H9 (cell line): Measurements from ENCODE around the gene ODC1. TPM values are rescaled to one million over a fixed set of nuclear protein-coding genes. Genes with fewer than 3 reads are reported as not detected.
A peak's percentile ranks its signal among the peaks of the same experiment; 100 is the strongest.

ENCODE experiments used
- DNase-seq: peaks from one replicate; pipeline ENCODE4 v3.0.0-alpha.2; 2017
- H2AFZ ChIP-seq: one replicate; pipeline ENCODE4 v1.6.1; 2013; ENCODE audit warnings: mild to moderate bottlenecking, low read length, control low read depth, moderate library complexity
- H2AK5ac ChIP-seq: 2 replicates; pipeline ENCODE4 v1.6.1; 2013; ENCODE audit warnings: low read length, control low read depth, mixed read lengths; ENCODE audit not compliant: insufficient read length
- H2BK120ac ChIP-seq: one replicate; pipeline ENCODE4 v1.6.1; 2013; ENCODE audit warnings: low read depth, mild to moderate bottlenecking, low read length, control low read depth, inconsistent platforms; ENCODE audit not compliant: poor library complexity, severe bottlenecking
- H2BK12ac ChIP-seq: 2 replicates; pipeline ENCODE4 v1.6.1; 2013; ENCODE audit warnings: low read length, control low read depth, mixed read lengths, low read depth; ENCODE audit not compliant: insufficient read length
- H2BK15ac ChIP-seq: 2 replicates; pipeline ENCODE4 v1.6.1; 2013; ENCODE audit warnings: low read depth, low read length, control low read depth
- H2BK20ac ChIP-seq: one replicate; pipeline ENCODE4 v1.6.1; 2013; ENCODE audit warnings: low read depth, mild to moderate bottlenecking, low read length, control low read depth, inconsistent platforms; ENCODE audit not compliant: poor library complexity, severe bottlenecking
- H2BK5ac ChIP-seq: 2 replicates; pipeline ENCODE4 v1.6.1; 2013; ENCODE audit warnings: low read length, control low read depth, mixed read lengths; ENCODE audit not compliant: insufficient read length
- H3K14ac ChIP-seq: 2 replicates; pipeline ENCODE4 v1.6.1; 2013; ENCODE audit warnings: low read length, control low read depth; ENCODE audit not compliant: insufficient read depth
- H3K18ac ChIP-seq: 2 replicates; pipeline ENCODE4 v1.6.1; 2013; ENCODE audit warnings: low read depth, mild to moderate bottlenecking, mixed read lengths, low read length, control low read depth; ENCODE audit not compliant: insufficient read length
- H3K23ac ChIP-seq: 2 replicates; pipeline ENCODE4 v1.6.1; 2013; ENCODE audit warnings: low read length, control low read depth, mixed read lengths, low read depth; ENCODE audit not compliant: insufficient read length
- H3K23me2 ChIP-seq: 2 replicates; pipeline ENCODE4 v1.6.1; 2013; ENCODE audit warnings: low read depth, mild to moderate bottlenecking, mixed read lengths, low read length, control low read depth; ENCODE audit not compliant: insufficient read length, poor library complexity, severe bottlenecking
- H3K27ac ChIP-seq: 2 replicates; pipeline ENCODE4 v1.5.1; 2013; ENCODE audit warnings: low read length, control low read depth, mixed read lengths, low read depth; ENCODE audit not compliant: insufficient read length
- H3K27me3 ChIP-seq: 2 replicates; pipeline ENCODE4 v1.6.1; 2013; ENCODE audit warnings: low read length, control low read depth, inconsistent platforms; ENCODE audit not compliant: insufficient read depth
- H3K4ac ChIP-seq: 2 replicates; pipeline ENCODE4 v1.6.1; 2013; ENCODE audit warnings: low read depth, mild to moderate bottlenecking, control low read depth, inconsistent platforms, low read length, moderate library complexity
- H3K4me1 ChIP-seq: 2 replicates; pipeline ENCODE4 v1.6.1; 2013; ENCODE audit warnings: low read length, control low read depth, inconsistent platforms; ENCODE audit not compliant: insufficient read depth
- H3K4me2 ChIP-seq: 2 replicates; pipeline ENCODE4 v1.6.1; 2013; ENCODE audit warnings: low read length, control low read depth, mixed read lengths; ENCODE audit not compliant: insufficient read length, insufficient read depth
- H3K56ac ChIP-seq: 2 replicates; pipeline ENCODE4 v1.6.1; 2013; ENCODE audit warnings: low read depth, mild to moderate bottlenecking, mixed read lengths, low read length, control low read depth; ENCODE audit not compliant: insufficient read length
- H3K79me1 ChIP-seq: 2 replicates; pipeline ENCODE4 v1.6.1; 2013; ENCODE audit warnings: low read depth, mild to moderate bottlenecking, moderate library complexity, low read length, control low read depth, inconsistent platforms; ENCODE audit not compliant: insufficient read depth, poor library complexity, severe bottlenecking
- H3K79me2 ChIP-seq: 2 replicates; pipeline ENCODE4 v1.6.1; 2013; ENCODE audit warnings: low read length, control low read depth, inconsistent platforms; ENCODE audit not compliant: insufficient read depth
- H3K9ac ChIP-seq: 2 replicates; pipeline ENCODE4 v1.6.1; 2013; ENCODE audit warnings: low read length, control low read depth, mixed read lengths; ENCODE audit not compliant: insufficient read length; ENCODE audit errors: extremely low read depth
- H3K9me3 ChIP-seq: one replicate; pipeline ENCODE4 v1.6.1; 2013; ENCODE audit warnings: low read depth, low read length, inconsistent platforms; ENCODE audit not compliant: control insufficient read depth
- H3T11ph ChIP-seq: one replicate; pipeline ENCODE4 v1.6.1; 2013; ENCODE audit warnings: mild to moderate bottlenecking, low read length, control low read depth, inconsistent platforms
- H4K20me1 ChIP-seq: one replicate; pipeline ENCODE4 v1.6.1; 2013; ENCODE audit not compliant: control insufficient read depth, insufficient read length, insufficient read depth
- H4K5ac ChIP-seq: 2 replicates; pipeline ENCODE4 v1.6.1; 2013; ENCODE audit warnings: low read depth, mild to moderate bottlenecking, mixed read lengths, low read length, control low read depth; ENCODE audit not compliant: insufficient read length
- H4K8ac ChIP-seq: replicated peaks from 2 replicates; pipeline ENCODE4 v1.6.1; 2013; ENCODE audit warnings: low read length, control low read depth, mixed read lengths, low read depth; ENCODE audit not compliant: insufficient read length
- H4K91ac ChIP-seq: 2 replicates; pipeline ENCODE4 v1.6.1; 2013; ENCODE audit warnings: low read depth, mild to moderate bottlenecking, moderate library complexity, mixed read lengths, low read length, control low read depth; ENCODE audit not compliant: insufficient read length
- H3K27ac Mint-ChIP-seq, 3 experiments: 2 replicates in 2 of 3; 3 replicates in 1 of 3; pipeline ENCODE4 v1.8.0; 2020 to 2021; ENCODE audit warnings: mixed read lengths in 3 of 3, mild to moderate bottlenecking in 1 of 3, moderate library complexity in 1 of 3
- H3K27me3 Mint-ChIP-seq: 2 replicates; pipeline ENCODE4 v1.8.0; 2021; ENCODE audit warnings: low read depth, mild to moderate bottlenecking, moderate library complexity, mixed read lengths
- H3K36me3 Mint-ChIP-seq, 3 experiments: 2 replicates in 2 of 3; 3 replicates in 1 of 3; pipeline ENCODE4 v1.8.0; 2020 to 2021; ENCODE audit warnings: low read depth in 3 of 3, mixed read lengths in 3 of 3; ENCODE audit not compliant: insufficient read depth in 1 of 3
- H3K4me1 Mint-ChIP-seq, 2 experiments: 2 replicates each; pipeline ENCODE4 v1.8.0; 2020; ENCODE audit warnings: mixed read lengths in 2 of 2
- H3K4me3 Mint-ChIP-seq, 2 experiments: 2 replicates in 1 of 2; 3 replicates in 1 of 2; pipeline ENCODE4 v1.8.0; 2020 to 2021; ENCODE audit warnings: mild to moderate bottlenecking in 2 of 2, mixed read lengths in 2 of 2, moderate library complexity in 1 of 2
- H3K9me3 Mint-ChIP-seq, 2 experiments: 2 replicates in 1 of 2; 3 replicates in 1 of 2; pipeline ENCODE4 v1.8.0; 2020; ENCODE audit warnings: mild to moderate bottlenecking in 2 of 2, mixed read lengths in 2 of 2, moderate library complexity in 1 of 2
- WGBS: extraction: QIAGEN DNeasy Blood & Tissue Kit; methylation state at CpG from one replicate; pipeline ENCODE4 v1.1.7; 2013; ENCODE audit warnings: missing lambda C conversion rate, low lambda C conversion rate, mixed read lengths; ENCODE audit not compliant: insufficient read length; ENCODE audit errors: extremely low coverage; 5-methylcytosine and 5-hydroxymethylcytosine counted together
- total RNA-seq: library from RNA; stranded (reverse); gene quantifications from 2 replicates; pipeline ENCODE4 v1.2.1, GENCODE V29; 2021
- TF ChIP-seq, protein P1 (sequence below): fragments of 200-600 bp; sonication (generic); conservative IDR thresholded peaks from 3 replicates; pipeline ENCODE4 v1.8.0; 2021; ENCODE audit warnings: antibody characterized with exemption, mild to moderate bottlenecking

Gene ODC1
- total RNA-seq, 1 experiment from 2014 or later = 48.3 TPM

GRCh38 chr2:10406016-10406415 is 42.1 kb downstream of the ODC1 start:
- H3K4me3 Mint-ChIP-seq = no peak overlapping the region
- H3K36me3 Mint-ChIP-seq = no peaks in the 10 kb centered on the region
- H3K4me2 ChIP-seq = no peak overlapping the region
- no peak overlapping the region for H3K56ac ChIP-seq
- no peak overlapping the region for H3K27ac ChIP-seq
- no CpG with 5 or more reads among the region's 10 CpGs for WGBS
- no peak for DNase-seq
- H3K18ac ChIP-seq = no peak overlapping the region
- no peaks in the 10 kb centered on the region for H3K23me2 ChIP-seq
- H3K4ac ChIP-seq = no peak overlapping the region
- no peak overlapping the region for H2AFZ ChIP-seq
- no peak overlapping the region for H3K23ac ChIP-seq
- no peaks in the 10 kb centered on the region for H3K9me3 Mint-ChIP-seq
- no peak overlapping the region for H4K8ac ChIP-seq
- H2AK5ac ChIP-seq = no peak overlapping the region
- H3K79me1 ChIP-seq = no peaks in the 10 kb centered on the region
- H3K27me3 Mint-ChIP-seq = peaks cover 2% of the 10 kb centered on the region; the same call in 1 of the 2 replicates
- H3K27ac Mint-ChIP-seq = peak overlapping the region in 1 of 3 experiments; percentile 52; a peak in 1 of 7 replicates
- H2BK15ac ChIP-seq = no peak overlapping the region
- H2BK120ac ChIP-seq = no peak overlapping the region
- H2BK12ac ChIP-seq = no peak overlapping the region
- no peak overlapping the region for H3K9ac ChIP-seq
- no peak overlapping the region for H4K91ac ChIP-seq
- H2BK20ac ChIP-seq = no peak overlapping the region
- no peaks in the 10 kb centered on the region for H4K20me1 ChIP-seq
- TF ChIP-seq, protein P1, sequence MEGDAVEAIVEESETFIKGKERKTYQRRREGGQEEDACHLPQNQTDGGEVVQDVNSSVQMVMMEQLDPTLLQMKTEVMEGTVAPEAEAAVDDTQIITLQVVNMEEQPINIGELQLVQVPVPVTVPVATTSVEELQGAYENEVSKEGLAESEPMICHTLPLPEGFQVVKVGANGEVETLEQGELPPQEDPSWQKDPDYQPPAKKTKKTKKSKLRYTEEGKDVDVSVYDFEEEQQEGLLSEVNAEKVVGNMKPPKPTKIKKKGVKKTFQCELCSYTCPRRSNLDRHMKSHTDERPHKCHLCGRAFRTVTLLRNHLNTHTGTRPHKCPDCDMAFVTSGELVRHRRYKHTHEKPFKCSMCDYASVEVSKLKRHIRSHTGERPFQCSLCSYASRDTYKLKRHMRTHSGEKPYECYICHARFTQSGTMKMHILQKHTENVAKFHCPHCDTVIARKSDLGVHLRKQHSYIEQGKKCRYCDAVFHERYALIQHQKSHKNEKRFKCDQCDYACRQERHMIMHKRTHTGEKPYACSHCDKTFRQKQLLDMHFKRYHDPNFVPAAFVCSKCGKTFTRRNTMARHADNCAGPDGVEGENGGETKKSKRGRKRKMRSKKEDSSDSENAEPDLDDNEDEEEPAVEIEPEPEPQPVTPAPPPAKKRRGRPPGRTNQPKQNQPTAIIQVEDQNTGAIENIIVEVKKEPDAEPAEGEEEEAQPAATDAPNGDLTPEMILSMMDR = no peak
- no peak overlapping the region for H3K14ac ChIP-seq
- H3T11ph ChIP-seq = no peak overlapping the region
- H3K79me2 ChIP-seq = no peaks in the 10 kb centered on the region
- H3K4me1 ChIP-seq = no peaks in the 10 kb centered on the region; the same call in 1 of the 2 replicates
- no peaks in the 10 kb centered on the region for H3K27me3 ChIP-seq
- H3K9me3 ChIP-seq = no peaks in the 10 kb centered on the region
- H3K4me1 Mint-ChIP-seq = peaks cover 17 to 31% of the 10 kb centered on the region in 2 experiments
- no peak overlapping the region for H2BK5ac ChIP-seq
- H4K5ac ChIP-seq = no peak overlapping the region
